HEK293 (cell line): ENCODE data around the gene NOPCHAP1.

Experiments
- CTCF ChIA-PET: fragments of 350-600 bp; formaldehyde crosslinking; extraction: SDS; loops from one replicate; lab custom pipeline; 2021; ENCODE audit warnings: antibody characterized with exemption; lab: Yijun Ruan, JAX
- POLR2A ChIA-PET: fragments of 300-600 bp; formaldehyde crosslinking; extraction: SDS; loops from one replicate; lab custom pipeline; 2020; ENCODE audit warnings: antibody characterized with exemption, inconsistent platforms; lab: Yijun Ruan, JAX
- H3K27ac ChIP-seq: fragments of 200-500 bp; sonication (Bioruptor generic); 2 replicates; pipeline ENCODE4 v1.5.1; 2014; ENCODE audit warnings: low read depth, low read length, control low read depth, inconsistent platforms; ENCODE audit errors: extremely low read depth
- H3K36me3 ChIP-seq, 2 experiments: fragments of 200-500 bp in 1 of 2; sonication (Bioruptor generic) in 1 of 2; 1 replicate in 1 of 2; 2 replicates in 1 of 2; pipeline ENCODE4 v1.5.1; 2014 to 2017; ENCODE audit warnings: inconsistent platforms in 2 of 2, low read length in 2 of 2; ENCODE audit not compliant: control insufficient read depth in 2 of 2, insufficient read depth in 1 of 2
- H3K4me1 ChIP-seq: fragments of 200-500 bp; sonication (Bioruptor generic); 2 replicates; pipeline ENCODE4 v1.5.1; 2014; ENCODE audit warnings: mild to moderate bottlenecking, low read length, inconsistent platforms; ENCODE audit not compliant: control insufficient read depth, insufficient read depth
- H3K4me3 ChIP-seq: 2 replicates; pipeline ENCODE4 v1.5.1; 2011; ENCODE audit warnings: low read depth, mild to moderate bottlenecking, control low read depth, low read length, moderate library complexity
- H3K9me3 ChIP-seq: fragments of 200-500 bp; sonication (Bioruptor generic); 2 replicates; pipeline ENCODE4 v1.5.1; 2014; ENCODE audit warnings: low read depth, low read length, inconsistent platforms; ENCODE audit not compliant: control insufficient read depth, insufficient read depth
- AEBP2 ChIP-seq: fragments of 450-650 bp; formaldehyde crosslinking; IDR thresholded peaks from 2 replicates; pipeline ENCODE4 v1.5.1; 2016; ENCODE audit warnings: missing biosample characterization, missing genetic modification characterization, borderline replicate concordance
- HOXA7 ChIP-seq: sonication (generic); formaldehyde crosslinking; IDR thresholded peaks from 2 replicates; pipeline ENCODE4 v1.8.1; 2022; ENCODE audit warnings: missing genetic modification reagents, borderline replicate concordance
- KLF17 ChIP-seq: fragments of 450-650 bp; formaldehyde crosslinking; IDR thresholded peaks from 2 replicates; pipeline ENCODE4 v1.5.1; 2016; ENCODE audit warnings: missing biosample characterization, missing genetic modification characterization
- MYNN ChIP-seq: fragments of 450-650 bp; formaldehyde crosslinking; IDR thresholded peaks from 2 replicates; pipeline ENCODE4 v1.5.1; 2016; ENCODE audit warnings: missing biosample characterization, missing genetic modification characterization, borderline replicate concordance
- SETDB1 ChIP-seq: IDR thresholded peaks from one replicate; pipeline ENCODE4 v1.6.1; 2017; ENCODE audit warnings: mild to moderate bottlenecking, low read length, moderate library complexity, mixed read lengths; ENCODE audit not compliant: insufficient read length
- TSHZ1 ChIP-seq: fragments of 450-650 bp; formaldehyde crosslinking; IDR thresholded peaks from 2 replicates; pipeline ENCODE4 v1.5.1; 2016; ENCODE audit warnings: missing biosample characterization, missing genetic modification characterization, borderline replicate concordance
- ZBTB10 ChIP-seq: fragments of 450-650 bp; formaldehyde crosslinking; IDR thresholded peaks from 2 replicates; pipeline ENCODE4 v1.5.1; 2016; ENCODE audit warnings: missing biosample characterization, missing genetic modification characterization
- ZBTB49 ChIP-seq: fragments of 450-650 bp; formaldehyde crosslinking; IDR thresholded peaks from 2 replicates; pipeline ENCODE4 v1.5.1; 2016; ENCODE audit warnings: missing biosample characterization, missing genetic modification characterization, low read depth
- ZNF146 ChIP-seq: fragments of 450-650 bp; formaldehyde crosslinking; IDR thresholded peaks from 2 replicates; pipeline ENCODE4 v1.5.1; 2016; ENCODE audit warnings: missing biosample characterization, missing genetic modification characterization
- ZNF302 ChIP-seq: fragments of 450-650 bp; formaldehyde crosslinking; IDR thresholded peaks from 2 replicates; pipeline ENCODE4 v1.5.1; 2016; ENCODE audit warnings: missing biosample characterization, missing genetic modification characterization, low read depth
- ZNF350 ChIP-seq: fragments of 450-650 bp; formaldehyde crosslinking; IDR thresholded peaks from 2 replicates; pipeline ENCODE4 v1.5.0; 2017; ENCODE audit warnings: missing biosample characterization, mild to moderate bottlenecking, missing genetic modification characterization
- ZNF416 ChIP-seq: fragments of 450-650 bp; formaldehyde crosslinking; IDR thresholded peaks from 2 replicates; pipeline ENCODE4 v1.5.1; 2016; ENCODE audit warnings: missing biosample characterization, missing genetic modification characterization
- ZNF549 ChIP-seq: fragments of 450-650 bp; IDR thresholded peaks from 2 replicates; pipeline ENCODE4 v1.5.1; 2018; ENCODE audit warnings: missing biosample characterization, missing genetic modification characterization, mild to moderate bottlenecking, inconsistent platforms, moderate library complexity
- ZNF610 ChIP-seq: fragments of 450-650 bp; formaldehyde crosslinking; IDR thresholded peaks from 2 replicates; pipeline ENCODE4 v1.5.1; 2016; ENCODE audit warnings: missing biosample characterization, missing genetic modification characterization, borderline replicate concordance
- ZNF747 ChIP-seq: fragments of 450-650 bp; formaldehyde crosslinking; IDR thresholded peaks from 2 replicates; pipeline ENCODE4 v1.5.1; 2016; ENCODE audit warnings: missing biosample characterization, missing genetic modification characterization
- ZNF843 ChIP-seq: fragments of 450-650 bp; formaldehyde crosslinking; IDR thresholded peaks from 2 replicates; pipeline ENCODE4 v1.5.1; 2016; ENCODE audit warnings: missing biosample characterization, missing genetic modification characterization

NOPCHAP1 gene

GRCh38 chr12:105032703-105033357 lies 46.7 kb downstream of the NOPCHAP1 start:
- Histone ChIP-seq H3K36me3 (no peaks in the 10 kb centered on the region), H3K27ac (no peak overlapping the region), H3K9me3 (no peaks in the 10 kb centered on the region), H3K4me3 (no peak overlapping the region), H3K4me1 (no peaks in the 10 kb centered on the region)
- ChIA-PET POLR2A (interaction anchor here (0.6 kb wide), 1 partner anchor 186 kb away, joined by 4 read pairs; no protein-coding TSS in a partner anchor), CTCF (interaction anchor here (0.8 kb wide), 3 partner anchors 20 to 1278 kb away, joined by 3 read pairs; no protein-coding TSS in a partner anchor)
- no peak for TF ChIP-seq ZNF843
- no peak for TF ChIP-seq ZBTB10 (tag by site-specific recombination)
- TF ChIP-seq KLF17 (tag by site-specific recombination), result no peak
- no peak for TF ChIP-seq ZNF350 (tag by site-specific recombination)
- TF ChIP-seq ZNF747 (tag by site-specific recombination), result no peak
- TF ChIP-seq ZBTB49 (tag by site-specific recombination), result no peak
- TF ChIP-seq ZNF549 (tag by site-specific recombination), result no peak
- no peak for TF ChIP-seq HOXA7 (CRISPR knock-in tag)
- no peak for TF ChIP-seq MYNN (tag by site-specific recombination)
- TF ChIP-seq ZNF302, result no peak
- TF ChIP-seq ZNF146 (tag by site-specific recombination), result no peak
- TF ChIP-seq ZNF610 (tag by site-specific recombination), result no peak
- no peak for TF ChIP-seq AEBP2
- TF ChIP-seq SETDB1, result no peak
- TF ChIP-seq ZNF416 (tag by site-specific recombination), result no peak
- TF ChIP-seq TSHZ1, result no peak
